HG03097 (cell line): ENCODE results near the gene SYCE1L.
"Not testable (repeated sequence)": the region's sequence is repeated elsewhere in the genome, so short reads cannot be mapped to it uniquely, and the experiment has no call there.

Source experiments
- ATAC-seq: cut with Tn5 transposase; IDR thresholded peaks from one replicate; pipeline ENCODE4 v1.9.1; 2021; ENCODE audit not compliant: unreplicated experiment, low FRiP score

The SYCE1L gene

GRCh38 chr16:77199211-77199610, at the start of gene SYCE1L:
TSS of gene SYCE1L (plus strand) at chr16:77199408. CDS start at chr16:77199452, 44 bp downstream.
- no peak for ATAC-seq

GRCh38 chr16:77157346-77158058, 41.7 kb upstream of the SYCE1L start:
- ATAC-seq: no peak

- no peak for ATAC-seq
Observed at GRCh38 chr16:77158293-77158692, 40.9 kb upstream of the SYCE1L start.

GRCh38 chr16:77165006-77165405, 34.2 kb upstream of the SYCE1L start:
- ATAC-seq: no peak

DNA sequence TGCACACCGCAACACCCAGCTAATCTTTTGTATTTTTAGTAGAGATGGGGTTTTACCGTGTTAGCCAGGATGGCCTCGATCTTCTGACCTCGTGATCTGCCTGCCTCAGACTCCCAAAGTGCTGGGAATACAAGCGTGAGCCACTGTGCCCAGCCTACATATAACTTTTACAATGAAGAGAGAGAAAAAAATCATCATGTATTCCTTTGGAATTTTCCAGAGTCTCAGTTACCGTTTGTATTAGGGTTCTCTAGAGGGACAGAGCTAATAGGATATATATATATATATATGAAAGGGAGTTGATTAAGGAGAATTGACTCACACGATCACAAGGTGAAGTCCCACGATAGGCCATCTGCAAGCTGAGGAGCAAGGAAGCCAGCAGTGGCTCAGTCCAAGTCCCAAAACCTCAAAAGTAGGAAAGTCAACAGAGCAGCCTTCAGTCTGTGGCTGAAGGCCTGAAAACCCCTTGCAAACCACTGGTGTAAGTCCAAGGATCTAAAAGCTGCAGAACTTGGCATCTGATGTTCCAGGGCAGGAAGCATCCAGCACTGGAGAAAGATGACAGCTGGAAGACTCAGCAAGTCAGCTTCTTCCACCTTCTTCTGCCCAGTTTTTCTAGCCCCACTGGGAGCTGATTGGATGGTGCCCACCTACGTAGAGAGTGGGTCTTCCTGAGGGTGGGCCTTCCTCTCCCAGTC, 33.5 kb upstream of the SYCE1L start:
- not testable (repeated sequence) for ATAC-seq

DNA sequence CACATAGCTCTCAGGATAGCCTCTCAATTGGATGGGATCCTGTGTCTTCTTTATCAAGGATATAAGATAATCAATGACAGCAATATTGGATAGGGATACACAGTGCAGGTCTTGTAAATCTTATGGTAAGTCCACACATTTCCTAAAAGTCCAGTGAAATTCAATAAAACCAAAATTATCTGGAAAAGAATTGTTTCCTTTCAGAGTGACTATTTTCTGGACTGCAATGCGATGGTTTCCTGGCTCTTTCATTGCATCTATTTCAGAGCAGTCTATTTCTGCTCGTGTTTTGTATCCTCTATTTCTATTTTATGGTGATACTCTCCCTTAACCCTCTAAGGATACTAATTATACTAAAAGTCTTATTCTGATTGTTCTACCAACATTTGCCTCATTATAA, 32.5 kb upstream of the SYCE1L start:
- ATAC-seq: no peak

DNA sequence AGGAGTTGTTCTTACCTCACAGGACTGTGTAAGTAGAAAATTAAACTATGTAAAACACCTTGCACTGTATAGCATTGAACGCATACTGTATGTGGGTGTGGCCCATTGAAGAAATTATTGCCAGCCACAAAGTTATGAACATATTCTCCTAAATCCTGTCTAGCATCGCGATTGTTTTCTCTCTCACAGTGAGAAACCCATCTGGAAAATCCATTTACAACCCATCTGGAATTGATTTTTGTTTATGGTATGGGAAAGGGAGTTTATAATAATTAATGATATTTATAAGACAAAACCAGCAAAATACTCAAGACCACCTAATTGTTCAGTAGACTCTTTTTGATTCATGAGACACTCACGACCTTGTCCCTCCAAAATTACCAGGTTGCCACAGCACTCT, 30.3 kb upstream of the SYCE1L start:
- no peak for ATAC-seq

DNA sequence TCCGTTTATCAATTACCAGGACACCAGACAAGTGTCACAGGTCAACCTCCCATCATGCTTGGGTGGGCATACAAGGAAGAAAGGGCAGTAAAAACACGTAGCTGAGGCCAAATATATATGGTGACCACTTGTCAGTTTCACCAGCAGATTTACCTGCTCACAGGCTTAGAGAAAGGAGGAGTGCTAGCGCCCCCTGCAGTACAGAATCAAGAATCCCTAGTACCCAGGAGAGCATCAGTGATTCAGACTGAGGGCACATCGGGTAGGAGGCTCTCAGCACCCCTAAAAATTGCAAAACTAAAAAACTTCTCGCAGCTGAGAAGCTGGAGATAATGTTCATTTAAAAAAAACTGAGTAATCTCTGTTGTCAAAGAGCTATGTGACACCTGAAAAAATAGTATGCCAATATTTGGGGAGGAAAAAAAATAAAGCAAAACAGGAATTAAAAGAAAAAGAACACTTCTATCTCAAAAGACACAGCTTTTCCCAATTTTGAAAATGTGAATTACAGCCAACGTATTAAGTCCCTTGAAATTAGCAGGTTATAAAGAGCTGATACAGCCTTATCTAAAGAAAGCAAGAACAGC, 29.5 kb upstream of the SYCE1L start:
- no peak for ATAC-seq

DNA sequence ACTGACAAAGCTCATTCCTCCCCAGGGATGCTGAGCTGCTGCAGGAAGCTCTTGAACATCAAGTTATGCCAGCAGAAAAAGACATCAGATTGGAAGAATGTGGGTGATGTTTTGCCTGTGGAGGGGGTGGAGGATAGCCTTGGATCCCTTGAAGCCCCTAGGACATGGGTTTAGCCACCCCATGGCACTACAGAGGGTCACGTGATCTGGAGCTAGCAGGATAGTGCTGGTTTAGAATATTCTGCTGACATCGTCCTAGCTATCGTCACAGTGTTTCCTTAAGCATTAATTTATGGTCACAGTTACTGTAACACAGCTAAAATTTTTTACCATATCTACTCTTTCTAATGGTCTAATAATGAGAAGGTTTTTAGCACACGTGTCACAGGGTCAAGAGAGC, 28.4 kb upstream of the SYCE1L start:
- ATAC-seq: no peak

- ATAC-seq: no peak
Observed at GRCh38 chr16:77171745-77172635, 27.2 kb upstream of the SYCE1L start.

GRCh38 chr16:77172951-77173350, 26.3 kb upstream of the SYCE1L start:
- ATAC-seq: no peak

GRCh38 chr16:77183137-77183536, 16.1 kb upstream of the SYCE1L start:
- ATAC-seq: no peak

DNA sequence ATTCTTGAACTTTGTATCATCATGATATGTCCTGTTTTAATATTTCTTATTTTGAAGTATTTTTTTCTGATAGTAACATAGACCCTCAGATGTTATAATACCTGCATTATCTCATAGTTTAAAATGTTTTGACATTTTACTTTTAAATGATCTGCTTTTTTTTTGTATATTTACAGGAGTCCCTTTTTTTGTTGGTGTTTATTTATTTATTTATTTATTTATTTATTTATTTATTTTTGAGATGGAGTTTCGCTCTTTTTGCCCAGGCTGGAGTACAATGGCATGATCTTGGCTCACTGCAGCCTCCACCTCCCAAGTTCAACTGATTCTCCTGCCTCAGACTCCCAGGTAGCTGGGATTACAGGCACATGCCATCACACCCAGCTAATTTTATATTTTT, 12.9 kb upstream of the SYCE1L start:
- ATAC-seq: not testable (repeated sequence)

- no peak for ATAC-seq
Observed at GRCh38 chr16:77190190-77190477, 9.1 kb upstream of the SYCE1L start.

- peak; percentile 97 for ATAC-seq
Observed at GRCh38 chr16:77190478-77191258, 8.5 kb upstream of the SYCE1L start, which contains the start of gene MON1B. TSS of gene MON1B (plus strand) at chr16:77191190. CDS start at chr16:77191486, 296 bp downstream.

- no peak for ATAC-seq
Observed at GRCh38 chr16:77191259-77191969, 7.8 kb upstream of the SYCE1L start.

GRCh38 chr16:77193377-77193776, 5.8 kb upstream of the SYCE1L start:
- ATAC-seq: no peak

DNA sequence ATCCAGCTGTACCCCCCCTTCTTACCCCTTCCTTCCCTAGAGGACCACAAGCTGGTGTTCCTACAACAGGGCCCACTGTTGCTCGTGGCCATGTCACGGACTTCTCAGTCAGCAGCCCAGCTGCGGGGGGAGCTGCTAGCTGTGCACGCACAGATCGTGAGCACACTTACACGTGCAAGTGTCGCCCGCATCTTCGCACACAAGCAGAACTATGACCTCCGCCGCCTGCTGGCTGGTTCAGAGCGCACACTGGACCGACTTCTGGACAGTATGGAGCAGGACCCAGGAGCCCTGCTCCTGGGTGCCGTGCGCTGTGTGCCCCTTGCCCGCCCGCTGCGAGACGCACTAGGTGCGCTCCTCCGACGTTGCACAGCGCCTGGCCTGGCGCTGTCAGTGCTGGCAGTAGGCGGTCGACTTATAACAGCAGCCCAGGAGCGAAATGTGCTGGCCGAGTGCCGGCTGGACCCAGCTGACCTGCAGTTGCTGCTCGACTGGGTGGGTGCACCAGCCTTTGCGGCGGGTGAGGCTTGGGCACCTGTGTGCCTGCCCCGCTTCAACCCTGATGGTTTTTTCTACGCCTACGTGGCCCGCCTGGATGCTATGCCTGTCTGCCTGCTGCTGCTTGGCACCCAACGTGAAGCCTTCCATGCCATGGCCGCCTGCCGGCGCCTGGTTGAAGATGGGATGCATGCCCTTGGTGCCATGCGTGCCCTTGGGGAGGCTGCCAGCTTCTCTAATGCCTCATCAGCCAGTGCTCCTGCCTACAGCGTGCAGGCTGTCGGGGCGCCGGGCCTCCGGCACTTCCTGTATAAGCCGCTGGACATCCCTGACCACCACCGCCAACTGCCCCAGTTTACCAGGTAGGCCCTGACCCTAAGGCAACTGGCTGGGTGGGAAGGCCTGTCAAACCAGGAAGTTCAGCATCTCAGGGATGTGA, 4.6 kb upstream of the SYCE1L start:
- ATAC-seq: no peak
